GM13977 (cell line): Measurements from ENCODE around the gene ATXN7L1.

Experiments used
- DNase-seq: peaks from one replicate; pipeline ENCODE4 v3.0.0; 2012; ENCODE audit warnings: low spot score
- CTCF ChIP-seq: IDR thresholded peaks from 2 replicates; pipeline ENCODE4 v1.5.1; 2012; ENCODE audit warnings: mild to moderate bottlenecking, control low read depth; ENCODE audit not compliant: insufficient read depth; ENCODE audit errors: extremely low read depth, missing control alignments
- in situ Hi-C: fragments of 300-500 bp; cut with MboI; formaldehyde crosslinking; loops from one replicate; pipeline ENCODE4 v1.12.0; 2022; ENCODE audit warnings: low sequenced_read_pairs, low pct_unique_long_range_greater_than_20kb, mixed read lengths, inconsistent platforms; ENCODE audit not compliant: unreplicated experiment

Gene ATXN7L1

DNA sequence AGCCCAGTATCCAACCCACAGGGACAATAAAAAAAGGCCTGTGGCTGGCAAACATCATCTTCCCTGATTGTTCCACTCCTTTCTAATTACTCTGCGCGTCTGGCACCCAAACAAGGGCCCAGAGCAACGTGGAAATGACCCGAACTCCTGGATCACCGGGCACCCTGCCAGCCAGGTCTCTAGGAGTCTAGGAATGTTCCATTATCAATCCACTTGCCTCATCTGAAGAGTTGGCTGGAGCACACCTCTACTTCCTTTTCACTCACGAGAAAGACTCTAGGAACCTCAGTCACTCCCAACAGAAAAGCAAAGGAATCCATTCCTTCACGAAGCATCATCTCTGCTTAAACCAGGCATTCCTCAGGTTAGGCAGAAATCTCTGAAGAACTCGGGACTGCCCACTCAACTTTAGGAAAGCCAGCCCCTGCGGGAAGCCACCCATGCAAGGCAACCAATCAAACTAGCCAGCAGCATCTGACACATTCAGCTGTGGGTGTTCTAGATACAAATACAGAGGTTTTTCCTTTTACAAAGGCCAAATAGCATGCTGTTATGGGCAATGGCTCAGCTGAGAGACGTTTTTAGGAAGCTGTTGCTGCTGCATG is 37.7 kb downstream of the ATXN7L1 start:
- TF ChIP-seq CTCF = no peak
- DNase-seq = no peak
- in situ Hi-C loops = no loop called here

- in situ Hi-C loops = no loop called here
- TF ChIP-seq CTCF = no peak
- no peak for DNase-seq
Measured at GRCh38 chr7:105837765-105838626, 38.4 kb downstream of the ATXN7L1 start.

GRCh38 chr7:105835441-105835840 is 41.0 kb downstream of the ATXN7L1 start:
- DNase-seq = no peak
- in situ Hi-C loops = no loop called here
- TF ChIP-seq CTCF = no peak

- no peak for DNase-seq
- TF ChIP-seq CTCF = no peak
- in situ Hi-C loops = no loop called here
Measured at GRCh38 chr7:105831824-105832535, 44.4 kb downstream of the ATXN7L1 start.

DNA sequence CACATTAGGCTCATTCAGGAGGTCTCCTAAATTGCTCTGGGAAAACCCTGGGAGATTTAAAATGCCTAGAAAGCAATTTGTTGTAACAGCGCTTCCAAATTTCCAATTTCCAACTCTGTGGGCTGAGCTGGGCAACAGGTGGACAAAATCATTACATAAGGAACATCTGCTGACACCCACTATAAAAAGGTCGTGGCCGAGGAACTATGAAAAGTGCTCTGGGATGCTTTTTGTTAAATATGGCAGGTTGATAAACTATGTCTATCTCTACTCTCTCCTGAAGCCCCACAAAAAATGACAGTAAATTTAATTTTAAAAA is 45.1 kb downstream of the ATXN7L1 start:
- in situ Hi-C loops = no loop called here
- no peak for DNase-seq
- no peak for TF ChIP-seq CTCF

- DNase-seq = no peak
- in situ Hi-C loops = no loop called here
- TF ChIP-seq CTCF = no peak
Measured at GRCh38 chr7:105830405-105831301, 45.7 kb downstream of the ATXN7L1 start.
